Lower leg skin (tissue), 3 donors: ENCODE measurements around the gene CSF3.

ENCODE experiments used
- CTCF ChIP-seq, 3 donors: fragments of 450-650 bp; IDR thresholded peaks; one replicate each; pipeline ENCODE4 v1.5.1; 2016; ENCODE audit warnings: antibody characterized with exemption in 3 of 3, mild to moderate bottlenecking in 3 of 3, moderate library complexity in 2 of 3
- POLR2A ChIP-seq, 2 donors: fragments of 450-650 bp; IDR thresholded peaks; one replicate each; pipeline ENCODE4 v1.6.1; 2016 to 2017; ENCODE audit warnings: antibody characterized with exemption in 2 of 2, mild to moderate bottlenecking in 1 of 2, moderate library complexity in 1 of 2

- TF ChIP-seq POLR2A (IDR thresholded peaks at IDR 0.05): no peak
- no peak for TF ChIP-seq CTCF (IDR thresholded peaks at IDR 0.05)
Observed at GRCh38 chr17:39979893-39980350, 35.3 kb upstream of the CSF3 start.
